Measurements from ENCODE around the gene NOXO1.
"Not testable (repeated sequence)": the region's sequence is repeated elsewhere in the genome, so short reads cannot be mapped to it uniquely, and the experiment has no call there.

NOXO1 gene

GRCh38 chr16:2022723-2023091 lies 41.4 kb upstream of the NOXO1 start:
- H3K4me3 Mint-ChIP-seq, result peak overlapping the region; percentile 65
- H3K36me3 Mint-ChIP-seq (ENCODE audit: insufficient read depth), result peaks cover 5% of the 10 kb centered on the region
- ATAC-seq (replicated peaks; ENCODE audit: extremely low read depth, poor library complexity, severe bottlenecking) (peak; percentile 29), DNase-seq (ENCODE audit: low spot score in 2 of 2) (no peak)
- peaks cover 12% of the 10 kb centered on the region for H3K4me1 Mint-ChIP-seq
- no peaks in the 10 kb centered on the region for H3K9me3 Mint-ChIP-seq
- H3K27me3 Mint-ChIP-seq, result peaks cover 40% of the 10 kb centered on the region
- H3K27ac Mint-ChIP-seq (ENCODE audit: low read depth), result peak overlapping the region; percentile 78

DNA sequence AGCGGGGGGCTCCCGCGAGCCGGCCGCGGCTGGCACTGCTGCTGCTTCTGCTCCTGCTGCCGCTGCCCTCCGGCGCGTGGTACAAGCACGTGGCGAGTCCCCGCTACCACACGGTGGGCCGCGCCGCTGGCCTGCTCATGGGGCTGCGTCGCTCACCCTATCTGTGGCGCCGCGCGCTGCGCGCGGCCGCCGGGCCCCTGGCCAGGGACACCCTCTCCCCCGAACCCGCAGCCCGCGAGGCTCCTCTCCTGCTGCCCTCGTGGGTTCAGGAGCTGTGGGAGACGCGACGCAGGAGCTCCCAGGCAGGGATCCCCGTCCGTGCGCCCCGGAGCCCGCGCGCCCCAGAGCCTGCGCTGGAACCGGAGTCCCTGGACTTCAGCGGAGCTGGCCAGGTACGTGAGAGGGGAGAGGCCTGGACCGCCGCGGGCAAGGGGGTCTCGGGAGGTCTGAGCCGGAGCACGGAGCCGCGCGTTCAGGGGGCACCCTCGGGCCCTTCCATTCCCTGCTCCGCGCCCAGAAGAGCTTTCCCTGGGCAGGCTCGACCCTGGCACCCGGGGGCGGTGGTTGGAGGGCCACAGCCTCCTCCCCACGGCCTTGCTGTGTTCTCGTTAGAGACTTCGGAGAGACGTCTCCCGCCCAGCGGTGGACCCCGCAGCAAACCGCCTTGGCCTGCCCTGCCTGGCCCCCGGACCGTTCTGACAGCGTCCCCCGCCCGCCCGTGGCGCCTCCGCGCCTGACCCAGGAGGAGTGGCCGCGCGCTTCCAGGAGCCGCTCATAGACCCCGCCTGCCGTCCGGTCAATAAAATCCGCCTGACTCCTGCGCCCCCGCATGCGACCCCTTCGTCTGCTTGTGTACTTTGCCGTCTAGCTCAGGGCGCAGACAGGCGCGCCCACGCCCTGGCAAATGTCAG lies 38.9 kb upstream of the NOXO1 start:
- peaks cover 40% of the 10 kb centered on the region for H3K27me3 Mint-ChIP-seq
- no peak overlapping the region for H3K4me3 Mint-ChIP-seq
- no peak for ATAC-seq (replicated peaks; ENCODE audit: extremely low read depth, poor library complexity, severe bottlenecking)
- no peak overlapping the region for H3K27ac Mint-ChIP-seq (ENCODE audit: low read depth)
- no peaks in the 10 kb centered on the region for H3K9me3 Mint-ChIP-seq
- DNase-seq (ENCODE audit: low spot score in 2 of 2), result no peak
- peaks cover 5% of the 10 kb centered on the region for H3K36me3 Mint-ChIP-seq (ENCODE audit: insufficient read depth)
- H3K4me1 Mint-ChIP-seq, result peaks cover 12% of the 10 kb centered on the region

GRCh38 chr16:2019518-2019920 lies 38.2 kb upstream of the NOXO1 start, which contains the start of gene NPW:
NPW (plus strand) TSS chr16:2019785.
- no peak within 1 kb of the TSS for H3K27ac Mint-ChIP-seq (ENCODE audit: low read depth)
- H3K9me3 Mint-ChIP-seq, result no peaks in the 10 kb centered on the region
- peaks cover 12% of the 10 kb centered on the region for H3K4me1 Mint-ChIP-seq
- no peak for DNase-seq (ENCODE audit: low spot score in 2 of 2)
- H3K4me3 Mint-ChIP-seq, result no peak within 1 kb of the TSS
- peaks cover 40% of the 10 kb centered on the region for H3K27me3 Mint-ChIP-seq
- H3K36me3 Mint-ChIP-seq (ENCODE audit: insufficient read depth), result peaks cover 5% of the 10 kb centered on the region
- ATAC-seq (replicated peaks; ENCODE audit: extremely low read depth, poor library complexity, severe bottlenecking), result no peak

DNA sequence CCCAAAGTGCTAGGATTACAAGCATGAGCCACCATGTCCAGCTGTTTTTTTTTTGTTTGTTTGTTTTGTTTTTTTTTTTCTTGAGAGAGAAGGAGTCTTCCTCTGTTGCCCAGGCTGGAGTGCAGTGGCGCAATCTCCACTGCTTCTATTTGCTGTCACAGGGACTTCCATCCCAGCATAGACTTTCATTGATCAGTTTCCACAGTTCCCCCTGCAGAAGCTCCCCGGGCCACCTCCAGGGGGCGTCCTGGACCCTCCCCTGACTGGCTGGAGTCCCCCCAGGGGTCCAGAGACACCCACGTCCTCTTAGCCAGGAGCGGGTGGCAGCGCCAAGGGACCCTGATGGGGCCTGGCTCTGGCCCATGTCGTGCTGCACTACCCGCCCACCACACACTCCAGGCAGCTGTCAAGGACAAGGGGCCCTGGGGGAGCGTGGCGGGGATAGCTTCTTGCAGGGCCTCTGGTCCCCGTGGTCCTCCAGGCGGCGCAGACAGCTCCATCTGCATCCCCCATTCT lies 35.2 kb upstream of the NOXO1 start:
- Mint-ChIP-seq H3K4me1 (no peaks in the 10 kb centered on the region), H3K9me3 (no peaks in the 10 kb centered on the region), H3K4me3 (no peak overlapping the region), H3K27ac (ENCODE audit: low read depth) (no peak overlapping the region), H3K27me3 (peaks cover 22% of the 10 kb centered on the region), H3K36me3 (ENCODE audit: insufficient read depth) (no peaks in the 10 kb centered on the region)
- no peak for ATAC-seq (replicated peaks; ENCODE audit: extremely low read depth, poor library complexity, severe bottlenecking)
- no peak for DNase-seq (ENCODE audit: low spot score in 2 of 2)

DNA sequence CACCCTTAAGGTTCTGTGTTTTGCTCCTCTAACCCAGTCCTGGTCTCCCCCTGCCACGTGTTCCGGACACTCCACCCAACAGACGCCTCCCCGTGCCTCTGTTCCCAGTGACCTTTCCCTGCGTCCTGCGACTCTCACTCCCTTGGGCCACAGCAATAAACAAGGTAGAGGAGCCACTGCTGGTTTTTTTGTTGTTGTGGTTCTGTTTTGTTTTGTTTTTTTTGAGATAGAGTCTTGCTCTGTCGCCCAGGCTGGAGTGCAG lies 34.6 kb upstream of the NOXO1 start:
- DNase-seq (ENCODE audit: low spot score in 2 of 2) (no peak), ATAC-seq (replicated peaks; ENCODE audit: extremely low read depth, poor library complexity, severe bottlenecking) (no peak)
- no peaks in the 10 kb centered on the region for H3K36me3 Mint-ChIP-seq (ENCODE audit: insufficient read depth)
- peaks cover 16% of the 10 kb centered on the region for H3K27me3 Mint-ChIP-seq
- no peak overlapping the region for H3K27ac Mint-ChIP-seq (ENCODE audit: low read depth)
- no peaks in the 10 kb centered on the region for H3K4me1 Mint-ChIP-seq
- no peak overlapping the region for H3K4me3 Mint-ChIP-seq
- no peaks in the 10 kb centered on the region for H3K9me3 Mint-ChIP-seq

DNA sequence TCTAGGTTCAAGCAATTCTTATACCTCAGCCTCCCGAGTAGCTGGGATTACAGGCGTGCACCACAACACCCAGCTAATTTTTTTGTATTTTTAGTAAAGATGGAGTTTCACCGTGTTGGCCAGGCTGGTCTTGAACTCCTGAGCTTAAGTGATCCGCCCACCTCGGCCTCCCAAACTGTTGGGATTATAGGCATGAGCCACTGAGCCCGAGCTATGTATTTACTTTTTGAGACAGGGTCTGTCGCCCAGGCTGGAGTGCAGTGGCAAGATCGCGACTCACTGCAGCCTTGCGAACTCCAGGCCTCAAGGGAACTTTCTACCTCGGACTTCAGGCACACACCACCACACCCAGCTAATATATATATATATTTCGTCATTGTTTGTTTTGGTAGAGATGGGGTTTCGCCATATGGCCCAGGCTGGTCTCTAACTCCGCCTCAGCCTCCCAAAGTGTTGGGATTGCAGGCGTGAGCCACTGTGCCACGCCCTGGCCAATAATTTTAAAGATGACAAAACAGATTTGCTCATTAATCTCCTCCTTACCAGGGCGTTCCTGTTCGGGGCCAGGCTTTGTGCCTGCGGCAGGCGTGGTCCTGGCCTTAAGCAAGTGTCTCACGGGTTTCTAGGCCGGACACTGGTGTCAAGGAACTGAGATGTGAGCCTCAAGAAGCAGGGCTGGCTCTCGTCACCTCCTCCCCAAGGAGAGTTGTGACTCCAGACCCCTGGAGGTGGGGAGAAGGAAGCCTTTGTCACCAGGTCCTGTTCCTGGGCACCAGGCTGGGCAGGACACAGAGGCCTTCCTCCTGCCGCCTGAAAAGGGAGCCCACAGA lies 34.1 kb upstream of the NOXO1 start:
- no peaks in the 10 kb centered on the region for H3K36me3 Mint-ChIP-seq (ENCODE audit: insufficient read depth)
- no peak for DNase-seq (ENCODE audit: low spot score in 2 of 2)
- no peak overlapping the region for H3K27ac Mint-ChIP-seq (ENCODE audit: low read depth)
- peaks cover under 1% of the 10 kb centered on the region for H3K4me1 Mint-ChIP-seq
- H3K27me3 Mint-ChIP-seq, result peaks cover 11% of the 10 kb centered on the region
- no peak overlapping the region for H3K4me3 Mint-ChIP-seq
- no peak for ATAC-seq (replicated peaks; ENCODE audit: extremely low read depth, poor library complexity, severe bottlenecking)
- no peaks in the 10 kb centered on the region for H3K9me3 Mint-ChIP-seq

GRCh38 chr16:2013527-2013926 lies 32.3 kb upstream of the NOXO1 start:
- Mint-ChIP-seq H3K36me3 (ENCODE audit: insufficient read depth) (peaks cover 3% of the 10 kb centered on the region), H3K27ac (ENCODE audit: low read depth) (no peak overlapping the region), H3K4me1 (peaks cover 10% of the 10 kb centered on the region)

DNA sequence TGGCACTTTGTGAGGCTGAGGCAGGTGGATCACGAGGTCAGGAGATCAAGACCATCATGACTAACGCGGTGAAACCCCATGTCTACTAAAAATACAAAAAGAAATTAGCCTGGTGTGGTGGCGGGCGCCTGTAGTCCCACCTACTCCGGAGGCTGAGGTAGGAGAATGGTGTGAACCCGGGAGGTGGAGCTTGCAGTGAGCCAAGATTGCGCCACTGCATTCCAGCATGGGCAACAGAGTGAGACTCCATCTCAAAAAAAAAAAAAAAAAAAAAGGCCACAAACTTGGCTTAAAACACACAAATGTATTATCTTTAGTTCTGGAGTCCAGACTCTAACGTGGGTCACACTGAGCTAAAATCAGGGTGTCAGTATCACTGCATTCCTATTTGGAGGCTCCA lies 30.5 kb upstream of the NOXO1 start:
- H3K4me1 Mint-ChIP-seq, result peaks cover 28% of the 10 kb centered on the region
- H3K4me3 Mint-ChIP-seq, H3K9me3 Mint-ChIP-seq: not testable (repeated sequence)

More at GRCh38 chr16:2013527-2013926, 32.3 kb upstream of the NOXO1 start:
- H3K4me3 Mint-ChIP-seq, result no peak overlapping the region
- ATAC-seq (replicated peaks; ENCODE audit: extremely low read depth, poor library complexity, severe bottlenecking), result no peak
- H3K27me3 Mint-ChIP-seq, result peaks cover 3% of the 10 kb centered on the region
- no peak for DNase-seq (ENCODE audit: low spot score in 2 of 2)
- H3K9me3 Mint-ChIP-seq, result no peaks in the 10 kb centered on the region

GRCh38 chr16:2009791-2010510 lies 28.7 kb upstream of the NOXO1 start, which contains the start of gene ZNF598:
ZNF598 (minus strand) TSS chr16:2009821.
- ATAC-seq (replicated peaks; ENCODE audit: extremely low read depth, poor library complexity, severe bottlenecking) (peak; percentile 93), DNase-seq (ENCODE audit: low spot score in 2 of 2) (peak; percentile 56 to 59)
- peak within 1 kb of the TSS; percentile 93 for H3K27ac Mint-ChIP-seq (ENCODE audit: low read depth)
- no peaks in the 10 kb centered on the region for H3K9me3 Mint-ChIP-seq
- H3K4me1 Mint-ChIP-seq, result peaks cover 44% of the 10 kb centered on the region
- peaks cover 7% of the 10 kb centered on the region for H3K36me3 Mint-ChIP-seq (ENCODE audit: insufficient read depth)
- H3K4me3 Mint-ChIP-seq, result peak within 1 kb of the TSS; percentile 83
- H3K27me3 Mint-ChIP-seq, result no peaks in the 10 kb centered on the region

More for the DNA sequence above, 30.5 kb upstream of the NOXO1 start:
- DNase-seq (ENCODE audit: low spot score in 2 of 2); ATAC-seq (replicated peaks; ENCODE audit: extremely low read depth, poor library complexity, severe bottlenecking); H3K36me3 Mint-ChIP-seq (ENCODE audit: insufficient read depth); H3K27ac Mint-ChIP-seq (ENCODE audit: low read depth); H3K27me3 Mint-ChIP-seq: not testable (repeated sequence)

DNA sequence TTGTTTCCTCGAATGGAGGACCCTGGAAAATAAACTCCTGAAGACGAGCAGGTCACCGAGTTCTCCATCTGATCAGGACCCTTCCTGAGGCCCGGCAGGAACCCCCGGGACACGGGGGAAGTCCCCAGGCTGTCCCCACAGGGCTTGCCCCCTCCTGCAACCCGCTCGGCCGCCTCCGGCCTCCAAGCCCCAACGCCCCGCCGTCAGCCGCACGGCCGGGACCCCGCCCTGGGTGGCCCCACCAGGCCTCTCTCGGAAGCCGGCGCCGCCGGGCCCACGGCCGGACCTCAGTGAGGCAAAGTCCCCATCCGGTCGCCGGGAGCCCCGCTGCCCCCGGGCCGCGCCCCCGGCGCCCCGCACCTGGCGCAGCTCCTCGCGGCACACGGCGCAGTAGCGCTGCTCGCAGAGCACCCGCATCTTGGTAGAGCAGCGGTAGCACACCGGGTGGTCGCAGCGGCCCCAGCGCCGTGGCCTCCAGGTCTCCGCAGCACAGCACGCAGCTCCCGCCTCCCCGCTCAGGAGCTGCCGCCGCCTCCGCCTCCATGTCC lies 28.0 kb upstream of the NOXO1 start:
- H3K4me1 Mint-ChIP-seq, result peaks cover 48% of the 10 kb centered on the region
- H3K27me3 Mint-ChIP-seq, result no peaks in the 10 kb centered on the region
- peak overlapping the region; percentile 81 for H3K27ac Mint-ChIP-seq (ENCODE audit: low read depth)
- peak; percentile 55 for ATAC-seq (replicated peaks; ENCODE audit: extremely low read depth, poor library complexity, severe bottlenecking)
- no peaks in the 10 kb centered on the region for H3K9me3 Mint-ChIP-seq
- peaks cover 7% of the 10 kb centered on the region for H3K36me3 Mint-ChIP-seq (ENCODE audit: insufficient read depth)
- H3K4me3 Mint-ChIP-seq, result peak overlapping the region; percentile 83
- DNase-seq (ENCODE audit: low spot score in 2 of 2), result no peak

- H3K4me1 Mint-ChIP-seq, result peaks cover 48% of the 10 kb centered on the region
- DNase-seq (ENCODE audit: low spot score in 2 of 2), result no peak
- no peak for ATAC-seq (replicated peaks; ENCODE audit: extremely low read depth, poor library complexity, severe bottlenecking)
- H3K36me3 Mint-ChIP-seq (ENCODE audit: insufficient read depth), result peaks cover 8% of the 10 kb centered on the region
- peak overlapping the region; percentile 81 for H3K27ac Mint-ChIP-seq (ENCODE audit: low read depth)
- H3K4me3 Mint-ChIP-seq, result peak overlapping the region; percentile 83
- H3K9me3 Mint-ChIP-seq, result no peaks in the 10 kb centered on the region
- H3K27me3 Mint-ChIP-seq, result no peaks in the 10 kb centered on the region
These were observed 27.4 kb upstream of the NOXO1 start for GRCh38 chr16:2008631-2009163.
